WTC11 (cell line): Measurements from ENCODE around the gene DDOST. TPM values are rescaled to one million over a fixed set of nuclear protein-coding genes. Genes with fewer than 3 reads are reported as not detected.

ENCODE experiments used
- ATAC-seq: fragments of 200-7000 bp; cut with Tn5 transposase; 2 replicates; pipeline ENCODE4 v1.10.0; 2021; ENCODE audit warnings: mild to moderate bottlenecking, moderate library complexity
- CTCF ChIA-PET: fragments of 300-600 bp; sonication (Branson Sonifier 250); formaldehyde crosslinking; loops from one replicate; lab custom pipeline; 2021; ENCODE audit warnings: antibody characterized with exemption; lab: Charles Lee
- POLR2A ChIA-PET: fragments of 350-600 bp; sonication (Branson Sonifier 250); formaldehyde crosslinking; loops from one replicate; lab custom pipeline; 2021; ENCODE audit warnings: antibody characterized with exemption; lab: Charles Lee
- DNase-seq: peaks from one replicate; pipeline ENCODE4 v3.0.0; 2021; ENCODE audit warnings: low spot score
- H3K27ac Mint-ChIP-seq: 2 replicates; pipeline ENCODE4 v1.8.0; 2021; ENCODE audit warnings: mixed read lengths
- H3K27me3 Mint-ChIP-seq: 2 replicates; pipeline ENCODE4 v1.8.0; 2021; ENCODE audit warnings: low read depth, mild to moderate bottlenecking, moderate library complexity, mixed read lengths
- H3K36me3 Mint-ChIP-seq: 2 replicates; pipeline ENCODE4 v1.8.0; 2021; ENCODE audit warnings: mixed read lengths
- H3K4me1 Mint-ChIP-seq: 2 replicates; pipeline ENCODE4 v1.8.0; 2022; ENCODE audit warnings: mixed read lengths
- H3K4me3 Mint-ChIP-seq: 2 replicates; pipeline ENCODE4 v1.8.0; 2021; ENCODE audit warnings: mild to moderate bottlenecking, moderate library complexity, mixed read lengths
- H3K9me3 Mint-ChIP-seq: 2 replicates; pipeline ENCODE4 v1.8.0; 2021; ENCODE audit warnings: mixed read lengths
- FOXJ3 ChIP-seq: sonication (generic); formaldehyde crosslinking; IDR thresholded peaks from 2 replicates; pipeline ENCODE4 v1.9.0; 2021; ENCODE audit warnings: missing genetic modification reagents, mild to moderate bottlenecking, borderline replicate concordance
- GABPB1 ChIP-seq: sonication (generic); formaldehyde crosslinking; IDR thresholded peaks from 2 replicates; pipeline ENCODE4 v1.8.1; 2023; ENCODE audit warnings: mild to moderate bottlenecking, missing genetic modification reagents
- GTF2I ChIP-seq: fragments of 250-450 bp; sonication (Bioruptor Pico); conservative IDR thresholded peaks from 2 replicates; pipeline ENCODE4 v1.4.0; 2021; ENCODE audit warnings: mild to moderate bottlenecking
- HMGA2 ChIP-seq: fragments of 250-450 bp; sonication (Bioruptor Pico); IDR thresholded peaks from 2 replicates; pipeline ENCODE4 v1.4.0; 2021; ENCODE audit warnings: mild to moderate bottlenecking, moderate library complexity
- KAT7 ChIP-seq: sonication (generic); formaldehyde crosslinking; IDR thresholded peaks from 2 replicates; pipeline ENCODE4 v1.8.1; 2023; ENCODE audit warnings: missing genetic modification reagents, mild to moderate bottlenecking, borderline replicate concordance
- NFYB ChIP-seq: sonication (generic); formaldehyde crosslinking; conservative IDR thresholded peaks from 2 replicates; pipeline ENCODE4 v1.8.0; 2022; ENCODE audit warnings: low read depth, missing genetic modification reagents
- TCF7 ChIP-seq: sonication (generic); formaldehyde crosslinking; IDR thresholded peaks from 2 replicates; pipeline ENCODE4 v1.8.0; 2022; ENCODE audit warnings: mild to moderate bottlenecking, low read depth, missing genetic modification reagents, moderate library complexity
- TEAD1 ChIP-seq: sonication (generic); formaldehyde crosslinking; IDR thresholded peaks from 2 replicates; pipeline ENCODE4 v1.8.0; 2022; ENCODE audit warnings: mild to moderate bottlenecking, missing genetic modification reagents
- ZNF121 ChIP-seq: sonication (generic); formaldehyde crosslinking; IDR thresholded peaks from 2 replicates; pipeline ENCODE4 v1.8.0; 2023; ENCODE audit warnings: missing genetic modification reagents
- ZNF423 ChIP-seq: fragments of 250-450 bp; sonication (Bioruptor Pico); IDR thresholded peaks from 2 replicates; pipeline ENCODE4 v2.1.2; 2022; ENCODE audit warnings: mild to moderate bottlenecking, moderate library complexity
- total RNA-seq: library from RNA; stranded (reverse); gene quantifications from 3 replicates; pipeline ENCODE4 v1.2.3, GENCODE V29; 2021
- TF ChIP-seq, protein P1 (sequence below): sonication (generic); formaldehyde crosslinking; IDR thresholded peaks from 2 replicates; pipeline ENCODE4 v1.8.1; 2023; ENCODE audit warnings: mild to moderate bottlenecking, missing genetic modification reagents
- TF ChIP-seq, protein P2 (sequence below): sonication (generic); formaldehyde crosslinking; IDR thresholded peaks from 2 replicates; pipeline ENCODE4 v1.8.0; 2023; ENCODE audit warnings: missing genetic modification reagents
- TF ChIP-seq, protein P3 (sequence below): sonication (generic); formaldehyde crosslinking; IDR thresholded peaks from 2 replicates; pipeline ENCODE4 v1.8.1; 2022; ENCODE audit warnings: missing genetic modification reagents, borderline replicate concordance
- TF ChIP-seq, protein P4 (sequence below): sonication (generic); formaldehyde crosslinking; IDR thresholded peaks from 2 replicates; pipeline ENCODE4 v1.8.0; 2022; ENCODE audit warnings: mild to moderate bottlenecking, missing genetic modification reagents

DDOST gene
- total RNA-seq, 1 experiment from 2014 or later = 300 TPM

DNA sequence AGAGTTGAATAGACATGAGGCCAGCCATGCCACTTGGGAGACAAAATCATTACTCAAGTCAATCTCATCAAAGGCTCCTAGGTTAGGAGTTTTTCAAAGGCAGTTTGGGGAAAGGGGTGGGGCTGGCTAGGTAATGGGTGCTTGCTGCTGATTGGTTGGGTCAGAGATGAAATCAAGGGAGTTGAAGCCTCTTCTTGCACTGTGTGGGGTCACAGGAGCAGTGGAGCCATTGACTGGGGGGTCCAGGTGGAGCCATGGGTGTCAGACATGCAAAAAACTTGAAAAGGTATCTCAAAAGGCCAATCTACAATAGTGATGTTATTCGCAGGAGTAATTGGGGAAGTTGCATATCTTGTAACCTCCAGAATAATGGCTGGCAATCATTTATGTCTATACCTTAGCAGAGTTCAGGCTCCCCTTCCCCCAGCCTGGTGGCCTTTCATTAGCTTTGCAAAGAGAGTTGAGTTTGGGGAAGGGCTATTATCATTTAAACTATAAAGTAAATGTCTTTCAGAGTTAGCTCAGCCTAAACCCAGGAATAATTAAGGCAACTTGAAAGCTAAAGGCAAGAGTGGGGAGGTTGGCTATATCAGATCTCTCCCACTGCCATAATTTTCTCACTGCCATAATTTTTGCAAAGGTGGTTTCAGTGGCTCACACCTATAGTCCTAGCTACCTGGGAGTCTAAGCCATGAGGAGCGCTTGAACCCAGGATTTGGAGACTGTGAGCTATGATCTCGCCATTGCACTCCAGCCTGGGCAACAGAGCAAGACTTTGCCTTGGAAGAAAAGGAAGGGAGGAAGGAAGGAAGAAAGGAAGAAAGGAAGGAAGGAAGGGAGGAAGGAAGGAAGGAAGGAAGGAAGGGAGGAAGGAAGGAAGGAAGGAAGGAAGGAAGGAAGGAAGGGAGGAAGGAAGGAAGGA lies 35.7 kb downstream of the DDOST start:
- ATAC-seq (peak; percentile 91), DNase-seq (peak; percentile 40)
- CTCF ChIA-PET = interaction anchor here (0.6 to 2.9 kb wide), 9 partner anchors 8 to 195 kb away, joined by 3 to 14 read pairs (median 3); partner anchors contain the start of genes CDA and DDOST
- Mint-ChIP-seq H3K27ac (peak overlapping the region; percentile 99), H3K27me3 (peaks cover 6% of the 10 kb centered on the region; the same call in 1 of the 2 replicates), H3K4me3 (peak overlapping the region; percentile 59), H3K4me1 (peaks cover 41% of the 10 kb centered on the region), H3K36me3 (peaks cover 35% of the 10 kb centered on the region), H3K9me3 (peaks cover 38% of the 10 kb centered on the region)
- TF ChIP-seq GABPB1 (CRISPR knock-in tag) (no peak), ZNF121 (CRISPR knock-in tag) (peak; percentile 91), TEAD1 (CRISPR knock-in tag) (no peak), FOXJ3 (CRISPR knock-in tag) (no peak)
- TF ChIP-seq, protein P1, sequence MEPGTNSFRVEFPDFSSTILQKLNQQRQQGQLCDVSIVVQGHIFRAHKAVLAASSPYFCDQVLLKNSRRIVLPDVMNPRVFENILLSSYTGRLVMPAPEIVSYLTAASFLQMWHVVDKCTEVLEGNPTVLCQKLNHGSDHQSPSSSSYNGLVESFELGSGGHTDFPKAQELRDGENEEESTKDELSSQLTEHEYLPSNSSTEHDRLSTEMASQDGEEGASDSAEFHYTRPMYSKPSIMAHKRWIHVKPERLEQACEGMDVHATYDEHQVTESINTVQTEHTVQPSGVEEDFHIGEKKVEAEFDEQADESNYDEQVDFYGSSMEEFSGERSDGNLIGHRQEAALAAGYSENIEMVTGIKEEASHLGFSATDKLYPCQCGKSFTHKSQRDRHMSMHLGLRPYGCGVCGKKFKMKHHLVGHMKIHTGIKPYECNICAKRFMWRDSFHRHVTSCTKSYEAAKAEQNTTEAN (CRISPR knock-in tag) = no peak
- TF ChIP-seq, protein P2, sequence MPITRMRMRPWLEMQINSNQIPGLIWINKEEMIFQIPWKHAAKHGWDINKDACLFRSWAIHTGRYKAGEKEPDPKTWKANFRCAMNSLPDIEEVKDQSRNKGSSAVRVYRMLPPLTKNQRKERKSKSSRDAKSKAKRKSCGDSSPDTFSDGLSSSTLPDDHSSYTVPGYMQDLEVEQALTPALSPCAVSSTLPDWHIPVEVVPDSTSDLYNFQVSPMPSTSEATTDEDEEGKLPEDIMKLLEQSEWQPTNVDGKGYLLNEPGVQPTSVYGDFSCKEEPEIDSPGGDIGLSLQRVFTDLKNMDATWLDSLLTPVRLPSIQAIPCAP (CRISPR knock-in tag) = no peak
- TF ChIP-seq, protein P3, sequence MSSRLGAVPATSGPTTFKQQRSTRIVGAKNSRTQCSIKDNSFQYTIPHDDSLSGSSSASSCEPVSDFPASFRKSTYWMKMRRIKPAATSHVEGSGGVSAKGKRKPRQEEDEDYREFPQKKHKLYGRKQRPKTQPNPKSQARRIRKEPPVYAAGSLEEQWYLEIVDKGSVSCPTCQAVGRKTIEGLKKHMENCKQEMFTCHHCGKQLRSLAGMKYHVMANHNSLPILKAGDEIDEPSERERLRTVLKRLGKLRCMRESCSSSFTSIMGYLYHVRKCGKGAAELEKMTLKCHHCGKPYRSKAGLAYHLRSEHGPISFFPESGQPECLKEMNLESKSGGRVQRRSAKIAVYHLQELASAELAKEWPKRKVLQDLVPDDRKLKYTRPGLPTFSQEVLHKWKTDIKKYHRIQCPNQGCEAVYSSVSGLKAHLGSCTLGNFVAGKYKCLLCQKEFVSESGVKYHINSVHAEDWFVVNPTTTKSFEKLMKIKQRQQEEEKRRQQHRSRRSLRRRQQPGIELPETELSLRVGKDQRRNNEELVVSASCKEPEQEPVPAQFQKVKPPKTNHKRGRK (CRISPR knock-in tag) = 0 out of 2 replicates have a peak, but pooled peaks have one; percentile 78
- POLR2A ChIA-PET = no interaction called here

DNA sequence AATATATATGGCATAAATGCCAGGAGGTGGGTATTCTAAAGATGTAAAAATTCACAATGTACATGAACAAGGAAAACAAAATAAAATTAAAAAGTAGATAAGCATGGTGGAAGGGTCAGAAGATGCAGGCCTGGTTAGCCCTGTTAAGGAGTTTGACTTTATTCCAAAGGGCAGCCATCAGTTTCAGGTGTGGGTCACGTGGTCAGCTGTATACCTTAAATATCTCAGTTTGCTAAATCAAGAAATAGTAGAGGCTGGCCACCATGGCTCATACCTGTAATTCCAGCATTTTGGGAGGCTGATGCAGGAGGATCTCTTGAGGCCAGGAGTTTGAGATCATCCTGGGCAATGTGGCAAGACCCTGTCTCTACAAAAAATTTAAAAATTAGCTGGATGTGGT lies 36.5 kb downstream of the DDOST start:
- POLR2A ChIA-PET = no interaction called here
- H3K4me3 Mint-ChIP-seq = no peak overlapping the region

DNA sequence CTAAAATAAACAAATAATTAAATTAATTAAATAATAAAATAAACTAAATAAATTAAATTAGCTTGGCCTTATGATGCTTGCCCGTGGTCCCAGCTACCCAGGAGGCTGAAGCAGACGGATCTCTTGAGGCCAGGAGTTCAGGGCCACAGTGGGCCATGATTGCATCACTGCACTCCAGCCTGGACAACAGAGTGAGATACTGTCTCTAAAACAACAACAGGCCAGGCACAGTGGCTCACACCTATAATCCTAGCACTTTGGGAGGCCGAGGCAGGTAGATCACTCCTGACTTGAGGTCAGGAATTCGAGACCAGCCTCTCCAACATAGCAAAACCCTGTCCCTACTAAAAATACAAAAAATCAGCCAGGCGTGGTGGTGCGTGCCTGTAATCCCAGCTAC lies 40.2 kb downstream of the DDOST start:
- no peak overlapping the region for H3K27ac Mint-ChIP-seq
- ATAC-seq (no peak), DNase-seq (no peak)
- peaks cover 5% of the 10 kb centered on the region for H3K9me3 Mint-ChIP-seq
- TF ChIP-seq GTF2I (CRISPR knock-in tag) = no peak
- peak; percentile 65; the same call in 1 of the 2 replicates for TF ChIP-seq HMGA2
- TF ChIP-seq TCF7 (CRISPR knock-in tag) = no peak
- TF ChIP-seq ZNF121 (CRISPR knock-in tag) = peak; percentile 32; the same call in 1 of the 2 replicates
- TF ChIP-seq, protein P4, sequence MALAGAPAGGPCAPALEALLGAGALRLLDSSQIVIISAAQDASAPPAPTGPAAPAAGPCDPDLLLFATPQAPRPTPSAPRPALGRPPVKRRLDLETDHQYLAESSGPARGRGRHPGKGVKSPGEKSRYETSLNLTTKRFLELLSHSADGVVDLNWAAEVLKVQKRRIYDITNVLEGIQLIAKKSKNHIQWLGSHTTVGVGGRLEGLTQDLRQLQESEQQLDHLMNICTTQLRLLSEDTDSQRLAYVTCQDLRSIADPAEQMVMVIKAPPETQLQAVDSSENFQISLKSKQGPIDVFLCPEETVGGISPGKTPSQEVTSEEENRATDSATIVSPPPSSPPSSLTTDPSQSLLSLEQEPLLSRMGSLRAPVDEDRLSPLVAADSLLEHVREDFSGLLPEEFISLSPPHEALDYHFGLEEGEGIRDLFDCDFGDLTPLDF = no peak
- TF ChIP-seq ZNF423 (CRISPR knock-in tag) = no peak
- no peak for TF ChIP-seq NFYB
- peaks cover 30% of the 10 kb centered on the region for H3K4me1 Mint-ChIP-seq
- H3K4me3 Mint-ChIP-seq = no peak overlapping the region
- CTCF ChIA-PET = interaction anchor here (1.9 to 2.0 kb wide), 2 partner anchors 13 to 46 kb away, joined by 5 to 8 read pairs; partner anchors contain the start of gene PINK1
- 0 out of 2 replicates have a peak, but pooled peaks cover 3% of the 10 kb centered on the region for H3K36me3 Mint-ChIP-seq
- POLR2A ChIA-PET = no interaction called here
- no peaks in the 10 kb centered on the region for H3K27me3 Mint-ChIP-seq

More for the DNA sequence above, 36.5 kb downstream of the DDOST start:
- H3K9me3 Mint-ChIP-seq = peaks cover 35% of the 10 kb centered on the region
- H3K4me1 Mint-ChIP-seq = peaks cover 41% of the 10 kb centered on the region
- no peak for ATAC-seq
- CTCF ChIA-PET = interaction anchor here (0.6 to 2.9 kb wide), 6 partner anchors 8 to 1219 kb away, joined by 3 to 14 read pairs (median 4); partner anchors contain the start of genes CDA and DDOST
- H3K27me3 Mint-ChIP-seq = peaks cover 6% of the 10 kb centered on the region; the same call in 1 of the 2 replicates
- H3K27ac Mint-ChIP-seq = peak overlapping the region; percentile 99
- DNase-seq = no peak
- no peak for TF ChIP-seq KAT7 (CRISPR knock-in tag)
- TF ChIP-seq ZNF121 (CRISPR knock-in tag) = peak; percentile 63; the same call in 1 of the 2 replicates
- H3K36me3 Mint-ChIP-seq = peaks cover 32% of the 10 kb centered on the region
